ENCODE results near the gene MAPK4.

The MAPK4 gene

GRCh38 chr18:50620319-50620718 lies 60.4 kb downstream of the MAPK4 start:
- POLR2A ChIA-PET: no interaction called here
- Histone ChIP-seq H3K4me3 (ENCODE audit: low read depth, low read length) (no peak overlapping the region), H3K36me3 (ENCODE audit: control insufficient read depth in 2 of 2, insufficient read depth in 1 of 2, low read length in 2 of 2) (no peaks in the 10 kb centered on the region), H3K27ac (ENCODE audit: extremely low read depth, low read depth, low read length) (no peak overlapping the region), H3K4me1 (ENCODE audit: control insufficient read depth, insufficient read depth, low read length) (peaks cover 9% of the 10 kb centered on the region), H3K9me3 (ENCODE audit: control insufficient read depth, insufficient read depth, low read depth, low read length) (no peaks in the 10 kb centered on the region)
- no peak for TF ChIP-seq ZNF138 (tag by site-specific recombination; IDR thresholded peaks at IDR 0.05; ENCODE audit: borderline replicate concordance)
- TF ChIP-seq, protein P1, sequence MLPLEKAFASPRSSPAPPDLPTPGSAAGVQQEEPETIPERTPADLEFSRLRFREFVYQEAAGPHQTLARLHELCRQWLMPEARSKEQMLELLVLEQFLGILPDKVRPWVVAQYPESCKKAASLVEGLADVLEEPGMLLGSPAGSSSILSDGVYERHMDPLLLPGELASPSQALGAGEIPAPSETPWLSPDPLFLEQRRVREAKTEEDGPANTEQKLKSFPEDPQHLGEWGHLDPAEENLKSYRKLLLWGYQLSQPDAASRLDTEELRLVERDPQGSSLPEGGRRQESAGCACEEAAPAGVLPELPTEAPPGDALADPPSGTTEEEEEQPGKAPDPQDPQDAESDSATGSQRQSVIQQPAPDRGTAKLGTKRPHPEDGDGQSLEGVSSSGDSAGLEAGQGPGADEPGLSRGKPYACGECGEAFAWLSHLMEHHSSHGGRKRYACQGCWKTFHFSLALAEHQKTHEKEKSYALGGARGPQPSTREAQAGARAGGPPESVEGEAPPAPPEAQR (tag by site-specific recombination; IDR thresholded peaks at IDR 0.05): no peak
- TF ChIP-seq, protein P2, sequence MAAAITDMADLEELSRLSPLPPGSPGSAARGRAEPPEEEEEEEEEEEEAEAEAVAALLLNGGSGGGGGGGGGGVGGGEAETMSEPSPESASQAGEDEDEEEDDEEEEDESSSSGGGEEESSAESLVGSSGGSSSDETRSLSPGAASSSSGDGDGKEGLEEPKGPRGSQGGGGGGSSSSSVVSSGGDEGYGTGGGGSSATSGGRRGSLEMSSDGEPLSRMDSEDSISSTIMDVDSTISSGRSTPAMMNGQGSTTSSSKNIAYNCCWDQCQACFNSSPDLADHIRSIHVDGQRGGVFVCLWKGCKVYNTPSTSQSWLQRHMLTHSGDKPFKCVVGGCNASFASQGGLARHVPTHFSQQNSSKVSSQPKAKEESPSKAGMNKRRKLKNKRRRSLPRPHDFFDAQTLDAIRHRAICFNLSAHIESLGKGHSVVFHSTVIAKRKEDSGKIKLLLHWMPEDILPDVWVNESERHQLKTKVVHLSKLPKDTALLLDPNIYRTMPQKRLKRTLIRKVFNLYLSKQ (tag by site-specific recombination; IDR thresholded peaks at IDR 0.05; ENCODE audit: borderline replicate concordance): no peak
- TF ChIP-seq ZNF221 (tag by site-specific recombination; IDR thresholded peaks at IDR 0.05; ENCODE audit: borderline replicate concordance): no peak
- no peak for TF ChIP-seq ZNF211 (tag by site-specific recombination; IDR thresholded peaks at IDR 0.05; ENCODE audit: low read depth)
- TF ChIP-seq, protein P3, sequence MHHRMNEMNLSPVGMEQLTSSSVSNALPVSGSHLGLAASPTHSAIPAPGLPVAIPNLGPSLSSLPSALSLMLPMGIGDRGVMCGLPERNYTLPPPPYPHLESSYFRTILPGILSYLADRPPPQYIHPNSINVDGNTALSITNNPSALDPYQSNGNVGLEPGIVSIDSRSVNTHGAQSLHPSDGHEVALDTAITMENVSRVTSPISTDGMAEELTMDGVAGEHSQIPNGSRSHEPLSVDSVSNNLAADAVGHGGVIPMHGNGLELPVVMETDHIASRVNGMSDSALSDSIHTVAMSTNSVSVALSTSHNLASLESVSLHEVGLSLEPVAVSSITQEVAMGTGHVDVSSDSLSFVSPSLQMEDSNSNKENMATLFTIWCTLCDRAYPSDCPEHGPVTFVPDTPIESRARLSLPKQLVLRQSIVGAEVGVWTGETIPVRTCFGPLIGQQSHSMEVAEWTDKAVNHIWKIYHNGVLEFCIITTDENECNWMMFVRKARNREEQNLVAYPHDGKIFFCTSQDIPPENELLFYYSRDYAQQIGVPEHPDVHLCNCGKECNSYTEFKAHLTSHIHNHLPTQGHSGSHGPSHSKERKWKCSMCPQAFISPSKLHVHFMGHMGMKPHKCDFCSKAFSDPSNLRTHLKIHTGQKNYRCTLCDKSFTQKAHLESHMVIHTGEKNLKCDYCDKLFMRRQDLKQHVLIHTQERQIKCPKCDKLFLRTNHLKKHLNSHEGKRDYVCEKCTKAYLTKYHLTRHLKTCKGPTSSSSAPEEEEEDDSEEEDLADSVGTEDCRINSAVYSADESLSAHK (tag by site-specific recombination; IDR thresholded peaks at IDR 0.05): no peak
- TF ChIP-seq ZNF639 (tag by site-specific recombination; IDR thresholded peaks at IDR 0.05): no peak
- TF ChIP-seq ZXDB (tag by site-specific recombination; IDR thresholded peaks at IDR 0.05): no peak
- no peak for TF ChIP-seq ZBTB8A (tag by site-specific recombination; IDR thresholded peaks at IDR 0.05)
- no peak for TF ChIP-seq ZBTB7A (tag by site-specific recombination; IDR thresholded peaks at IDR 0.05; ENCODE audit: low read depth)
- TF ChIP-seq, protein P4, sequence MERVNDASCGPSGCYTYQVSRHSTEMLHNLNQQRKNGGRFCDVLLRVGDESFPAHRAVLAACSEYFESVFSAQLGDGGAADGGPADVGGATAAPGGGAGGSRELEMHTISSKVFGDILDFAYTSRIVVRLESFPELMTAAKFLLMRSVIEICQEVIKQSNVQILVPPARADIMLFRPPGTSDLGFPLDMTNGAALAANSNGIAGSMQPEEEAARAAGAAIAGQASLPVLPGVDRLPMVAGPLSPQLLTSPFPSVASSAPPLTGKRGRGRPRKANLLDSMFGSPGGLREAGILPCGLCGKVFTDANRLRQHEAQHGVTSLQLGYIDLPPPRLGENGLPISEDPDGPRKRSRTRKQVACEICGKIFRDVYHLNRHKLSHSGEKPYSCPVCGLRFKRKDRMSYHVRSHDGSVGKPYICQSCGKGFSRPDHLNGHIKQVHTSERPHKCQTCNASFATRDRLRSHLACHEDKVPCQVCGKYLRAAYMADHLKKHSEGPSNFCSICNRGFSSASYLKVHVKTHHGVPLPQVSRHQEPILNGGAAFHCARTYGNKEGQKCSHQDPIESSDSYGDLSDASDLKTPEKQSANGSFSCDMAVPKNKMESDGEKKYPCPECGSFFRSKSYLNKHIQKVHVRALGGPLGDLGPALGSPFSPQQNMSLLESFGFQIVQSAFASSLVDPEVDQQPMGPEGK (tag by site-specific recombination; IDR thresholded peaks at IDR 0.05): no peak
- TF ChIP-seq ZNF184 (tag by site-specific recombination; IDR thresholded peaks at IDR 0.05): no peak
- TF ChIP-seq, protein P5, sequence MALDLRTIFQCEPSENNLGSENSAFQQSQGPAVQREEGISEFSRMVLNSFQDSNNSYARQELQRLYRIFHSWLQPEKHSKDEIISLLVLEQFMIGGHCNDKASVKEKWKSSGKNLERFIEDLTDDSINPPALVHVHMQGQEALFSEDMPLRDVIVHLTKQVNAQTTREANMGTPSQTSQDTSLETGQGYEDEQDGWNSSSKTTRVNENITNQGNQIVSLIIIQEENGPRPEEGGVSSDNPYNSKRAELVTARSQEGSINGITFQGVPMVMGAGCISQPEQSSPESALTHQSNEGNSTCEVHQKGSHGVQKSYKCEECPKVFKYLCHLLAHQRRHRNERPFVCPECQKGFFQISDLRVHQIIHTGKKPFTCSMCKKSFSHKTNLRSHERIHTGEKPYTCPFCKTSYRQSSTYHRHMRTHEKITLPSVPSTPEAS (tag by site-specific recombination; IDR thresholded peaks at IDR 0.05): no peak
- no peak for TF ChIP-seq YY1 (tag by site-specific recombination; IDR thresholded peaks at IDR 0.05)
- CTCF ChIA-PET: no interaction called here

DNA sequence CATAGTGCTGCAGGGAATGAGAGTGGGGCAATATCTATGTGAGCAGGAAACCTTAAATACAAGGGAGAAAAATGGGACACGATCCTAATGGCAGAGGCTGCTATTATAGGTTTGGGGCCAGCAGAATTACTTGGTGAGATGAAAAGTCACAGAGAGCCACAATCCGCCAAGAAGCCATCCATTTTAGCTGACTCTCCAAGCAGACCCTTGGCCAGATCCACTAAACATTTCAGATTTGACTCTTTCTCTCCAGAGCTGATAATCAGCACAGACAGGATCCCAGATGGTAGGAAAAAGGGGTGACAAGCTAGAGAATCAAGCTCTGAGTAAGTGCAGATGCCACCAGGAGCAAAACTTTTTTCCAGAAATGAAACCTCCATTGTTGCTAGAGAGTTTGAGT lies 61.5 kb downstream of the MAPK4 start:
- ChIA-PET POLR2A (no interaction called here), CTCF (no interaction called here)
- Histone ChIP-seq H3K27ac (ENCODE audit: extremely low read depth, low read depth, low read length) (no peak overlapping the region), H3K9me3 (ENCODE audit: control insufficient read depth, insufficient read depth, low read depth, low read length) (no peaks in the 10 kb centered on the region), H3K4me1 (ENCODE audit: control insufficient read depth, insufficient read depth, low read length) (peaks cover 9% of the 10 kb centered on the region), H3K36me3 (ENCODE audit: control insufficient read depth in 2 of 2, insufficient read depth in 1 of 2, low read length in 2 of 2) (no peaks in the 10 kb centered on the region), H3K4me3 (ENCODE audit: low read depth, low read length) (no peak overlapping the region)
- TF ChIP-seq MZF1 (tag by site-specific recombination; IDR thresholded peaks at IDR 0.05; ENCODE audit: borderline replicate concordance) (no peak), ZNF211 (tag by site-specific recombination; IDR thresholded peaks at IDR 0.05; ENCODE audit: low read depth) (no peak), ZNF121 (tag by site-specific recombination; IDR thresholded peaks at IDR 0.05) (no peak), ZNF350 (tag by site-specific recombination; IDR thresholded peaks at IDR 0.05) (no peak), ZNF2 (tag by site-specific recombination; IDR thresholded peaks at IDR 0.05) (no peak), BCL11A (tag by site-specific recombination; IDR thresholded peaks at IDR 0.05; ENCODE audit: low read depth) (no peak), KLF1 (tag by site-specific recombination; IDR thresholded peaks at IDR 0.05) (no peak)

All from HEK293 (cell line).